ENCODE data around the gene RAB6A.

DNA sequence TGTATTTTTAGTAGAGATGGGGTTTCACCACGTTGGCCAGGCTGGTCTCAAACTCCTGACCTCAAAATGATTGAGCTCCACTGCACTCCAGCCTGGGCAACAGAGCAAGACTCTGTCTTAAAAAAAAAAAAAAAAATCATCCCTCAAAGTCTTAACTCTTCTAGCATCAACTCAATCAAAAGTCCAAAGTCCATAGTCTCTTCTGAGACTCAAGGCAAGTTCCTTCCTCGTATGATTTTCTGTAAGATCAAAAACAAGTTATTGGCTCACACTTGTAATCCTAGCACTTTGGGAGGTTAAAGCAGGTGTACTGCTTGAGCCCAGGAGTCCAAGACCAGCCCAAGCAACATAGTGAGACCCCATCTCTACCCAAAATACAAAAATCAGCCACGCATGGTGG, 90.1 kb downstream of the RAB6A start:
- no peak for TF ChIP-seq SUZ12 (IDR thresholded peaks at IDR 0.05; ENCODE audit: extremely low read depth, insufficient read depth, insufficient read length)
- no peak for TF ChIP-seq YY1 (IDR thresholded peaks at IDR 0.05; ENCODE audit: insufficient read depth, insufficient read length)
